H9 (cell line): ENCODE data around the gene SNAP47. TPM values are rescaled to one million over a fixed set of nuclear protein-coding genes. Genes with fewer than 3 reads are reported as not detected.

Source experiments
- DNase-seq: peaks from one replicate; pipeline ENCODE4 v3.0.0-alpha.2; 2017
- H2AFZ ChIP-seq: one replicate; pipeline ENCODE4 v1.6.1; 2013; ENCODE audit warnings: mild to moderate bottlenecking, low read length, control low read depth, moderate library complexity
- H2AK5ac ChIP-seq: 2 replicates; pipeline ENCODE4 v1.6.1; 2013; ENCODE audit warnings: low read length, control low read depth, mixed read lengths; ENCODE audit not compliant: insufficient read length
- H2BK120ac ChIP-seq: one replicate; pipeline ENCODE4 v1.6.1; 2013; ENCODE audit warnings: low read depth, mild to moderate bottlenecking, low read length, control low read depth, inconsistent platforms; ENCODE audit not compliant: poor library complexity, severe bottlenecking
- H2BK12ac ChIP-seq: 2 replicates; pipeline ENCODE4 v1.6.1; 2013; ENCODE audit warnings: low read length, control low read depth, mixed read lengths, low read depth; ENCODE audit not compliant: insufficient read length
- H2BK15ac ChIP-seq: 2 replicates; pipeline ENCODE4 v1.6.1; 2013; ENCODE audit warnings: low read depth, low read length, control low read depth
- H2BK20ac ChIP-seq: one replicate; pipeline ENCODE4 v1.6.1; 2013; ENCODE audit warnings: low read depth, mild to moderate bottlenecking, low read length, control low read depth, inconsistent platforms; ENCODE audit not compliant: poor library complexity, severe bottlenecking
- H2BK5ac ChIP-seq: 2 replicates; pipeline ENCODE4 v1.6.1; 2013; ENCODE audit warnings: low read length, control low read depth, mixed read lengths; ENCODE audit not compliant: insufficient read length
- H3K14ac ChIP-seq: 2 replicates; pipeline ENCODE4 v1.6.1; 2013; ENCODE audit warnings: low read length, control low read depth; ENCODE audit not compliant: insufficient read depth
- H3K18ac ChIP-seq: 2 replicates; pipeline ENCODE4 v1.6.1; 2013; ENCODE audit warnings: low read depth, mild to moderate bottlenecking, mixed read lengths, low read length, control low read depth; ENCODE audit not compliant: insufficient read length
- H3K23ac ChIP-seq: 2 replicates; pipeline ENCODE4 v1.6.1; 2013; ENCODE audit warnings: low read length, control low read depth, mixed read lengths, low read depth; ENCODE audit not compliant: insufficient read length
- H3K23me2 ChIP-seq: 2 replicates; pipeline ENCODE4 v1.6.1; 2013; ENCODE audit warnings: low read depth, mild to moderate bottlenecking, mixed read lengths, low read length, control low read depth; ENCODE audit not compliant: insufficient read length, poor library complexity, severe bottlenecking
- H3K27ac ChIP-seq: 2 replicates; pipeline ENCODE4 v1.5.1; 2013; ENCODE audit warnings: low read length, control low read depth, mixed read lengths, low read depth; ENCODE audit not compliant: insufficient read length
- H3K27me3 ChIP-seq: 2 replicates; pipeline ENCODE4 v1.6.1; 2013; ENCODE audit warnings: low read length, control low read depth, inconsistent platforms; ENCODE audit not compliant: insufficient read depth
- H3K4ac ChIP-seq: 2 replicates; pipeline ENCODE4 v1.6.1; 2013; ENCODE audit warnings: low read depth, mild to moderate bottlenecking, control low read depth, inconsistent platforms, low read length, moderate library complexity
- H3K4me1 ChIP-seq: 2 replicates; pipeline ENCODE4 v1.6.1; 2013; ENCODE audit warnings: low read length, control low read depth, inconsistent platforms; ENCODE audit not compliant: insufficient read depth
- H3K4me2 ChIP-seq: 2 replicates; pipeline ENCODE4 v1.6.1; 2013; ENCODE audit warnings: low read length, control low read depth, mixed read lengths; ENCODE audit not compliant: insufficient read length, insufficient read depth
- H3K56ac ChIP-seq: 2 replicates; pipeline ENCODE4 v1.6.1; 2013; ENCODE audit warnings: low read depth, mild to moderate bottlenecking, mixed read lengths, low read length, control low read depth; ENCODE audit not compliant: insufficient read length
- H3K79me1 ChIP-seq: 2 replicates; pipeline ENCODE4 v1.6.1; 2013; ENCODE audit warnings: low read depth, mild to moderate bottlenecking, moderate library complexity, low read length, control low read depth, inconsistent platforms; ENCODE audit not compliant: insufficient read depth, poor library complexity, severe bottlenecking
- H3K79me2 ChIP-seq: 2 replicates; pipeline ENCODE4 v1.6.1; 2013; ENCODE audit warnings: low read length, control low read depth, inconsistent platforms; ENCODE audit not compliant: insufficient read depth
- H3K9ac ChIP-seq: 2 replicates; pipeline ENCODE4 v1.6.1; 2013; ENCODE audit warnings: low read length, control low read depth, mixed read lengths; ENCODE audit not compliant: insufficient read length; ENCODE audit errors: extremely low read depth
- H3K9me3 ChIP-seq: one replicate; pipeline ENCODE4 v1.6.1; 2013; ENCODE audit warnings: low read depth, low read length, inconsistent platforms; ENCODE audit not compliant: control insufficient read depth
- H3T11ph ChIP-seq: one replicate; pipeline ENCODE4 v1.6.1; 2013; ENCODE audit warnings: mild to moderate bottlenecking, low read length, control low read depth, inconsistent platforms
- H4K20me1 ChIP-seq: one replicate; pipeline ENCODE4 v1.6.1; 2013; ENCODE audit not compliant: control insufficient read depth, insufficient read length, insufficient read depth
- H4K5ac ChIP-seq: 2 replicates; pipeline ENCODE4 v1.6.1; 2013; ENCODE audit warnings: low read depth, mild to moderate bottlenecking, mixed read lengths, low read length, control low read depth; ENCODE audit not compliant: insufficient read length
- H4K8ac ChIP-seq: replicated peaks from 2 replicates; pipeline ENCODE4 v1.6.1; 2013; ENCODE audit warnings: low read length, control low read depth, mixed read lengths, low read depth; ENCODE audit not compliant: insufficient read length
- H4K91ac ChIP-seq: 2 replicates; pipeline ENCODE4 v1.6.1; 2013; ENCODE audit warnings: low read depth, mild to moderate bottlenecking, moderate library complexity, mixed read lengths, low read length, control low read depth; ENCODE audit not compliant: insufficient read length
- H3K27ac Mint-ChIP-seq, 3 experiments: 2 replicates in 2 of 3; 3 replicates in 1 of 3; pipeline ENCODE4 v1.8.0; 2020 to 2021; ENCODE audit warnings: mixed read lengths in 3 of 3, mild to moderate bottlenecking in 1 of 3, moderate library complexity in 1 of 3
- H3K27me3 Mint-ChIP-seq: 2 replicates; pipeline ENCODE4 v1.8.0; 2021; ENCODE audit warnings: low read depth, mild to moderate bottlenecking, moderate library complexity, mixed read lengths
- H3K36me3 Mint-ChIP-seq, 3 experiments: 2 replicates in 2 of 3; 3 replicates in 1 of 3; pipeline ENCODE4 v1.8.0; 2020 to 2021; ENCODE audit warnings: low read depth in 3 of 3, mixed read lengths in 3 of 3; ENCODE audit not compliant: insufficient read depth in 1 of 3
- H3K4me1 Mint-ChIP-seq, 2 experiments: 2 replicates each; pipeline ENCODE4 v1.8.0; 2020; ENCODE audit warnings: mixed read lengths in 2 of 2
- H3K4me3 Mint-ChIP-seq, 2 experiments: 2 replicates in 1 of 2; 3 replicates in 1 of 2; pipeline ENCODE4 v1.8.0; 2020 to 2021; ENCODE audit warnings: mild to moderate bottlenecking in 2 of 2, mixed read lengths in 2 of 2, moderate library complexity in 1 of 2
- H3K9me3 Mint-ChIP-seq, 2 experiments: 2 replicates in 1 of 2; 3 replicates in 1 of 2; pipeline ENCODE4 v1.8.0; 2020; ENCODE audit warnings: mild to moderate bottlenecking in 2 of 2, mixed read lengths in 2 of 2, moderate library complexity in 1 of 2
- CTCF ChIP-seq: fragments of 200-600 bp; sonication (generic); conservative IDR thresholded peaks from 3 replicates; pipeline ENCODE4 v1.8.0; 2021; ENCODE audit warnings: antibody characterized with exemption, mild to moderate bottlenecking
- WGBS: extraction: QIAGEN DNeasy Blood & Tissue Kit; methylation state at CpG from one replicate; pipeline ENCODE4 v1.1.7; 2013; ENCODE audit warnings: missing lambda C conversion rate, low lambda C conversion rate, mixed read lengths; ENCODE audit not compliant: insufficient read length; ENCODE audit errors: extremely low coverage; 5-methylcytosine and 5-hydroxymethylcytosine counted together
- total RNA-seq: library from RNA; stranded (reverse); gene quantifications from 2 replicates; pipeline ENCODE4 v1.2.1, GENCODE V29; 2021

SNAP47 gene
- total RNA-seq, 1 experiment from 2014 or later = 44.1 TPM

GRCh38 chr1:227733309-227733705 lies 1.9 kb upstream of the SNAP47 start:
- WGBS = no CpG with 5 or more reads among the region's 15 CpGs
- DNase-seq = peak; percentile 19
- H3K4me1 Mint-ChIP-seq = peaks cover 20 to 35% of the 10 kb centered on the region in 2 experiments

More at GRCh38 chr1:227733309-227733705, 1.9 kb upstream of the SNAP47 start:
- Mint-ChIP-seq H3K36me3 (peaks cover 5 to 20% (median 18%) of the 10 kb centered on the region in 3 experiments; a peak in 6 of 7 replicates), H3K27ac (no peak overlapping the region), H3K4me3 (peak overlapping the region; percentile 71 to 89; a peak in 3 of 5 replicates), H3K9me3 (no peaks in the 10 kb centered on the region), H3K27me3 (no peaks in the 10 kb centered on the region; the same call in 1 of the 2 replicates)
- Histone ChIP-seq H3K56ac (no peak overlapping the region), H3K79me1 (no peaks in the 10 kb centered on the region), H3K79me2 (peaks cover 4% of the 10 kb centered on the region; the same call in 1 of the 2 replicates), H3K27me3 (no peaks in the 10 kb centered on the region), H3K23ac (no peak overlapping the region), H4K5ac (no peak overlapping the region), H3K9ac (no peak overlapping the region), H2AK5ac (no peak overlapping the region), H3T11ph (no peak overlapping the region), H2BK5ac (no peak overlapping the region), H3K4me1 (peaks cover 5% of the 10 kb centered on the region; the same call in 1 of the 2 replicates), H3K18ac (no peak overlapping the region), H3K4ac (no peak overlapping the region), H4K20me1 (peaks cover 8% of the 10 kb centered on the region), H2BK20ac (no peak overlapping the region), H4K8ac (no peak overlapping the region), H3K4me2 (no peak overlapping the region), H2BK120ac (no peak overlapping the region), H3K9me3 (no peaks in the 10 kb centered on the region), H4K91ac (no peak overlapping the region), H2BK12ac (no peak overlapping the region), H3K14ac (no peak overlapping the region), H3K27ac (no peak overlapping the region), H2AFZ (no peak overlapping the region), H2BK15ac (no peak overlapping the region), H3K23me2 (peaks cover 23% of the 10 kb centered on the region)
- TF ChIP-seq CTCF = no peak
